Stimulated activated naive CD8-positive, alpha-beta T cell treated with anti-CD3 and anti-CD28 coated beads, Interleukin-15, amount 100 ng/mL, for 72 hours (primary cell): ENCODE measurements around the gene PRR16.
"Not testable (repeated sequence)": the region's sequence is repeated elsewhere in the genome, so short reads cannot be mapped to it uniquely, and the experiment has no call there.

ENCODE experiments used
- ATAC-seq: fragments of 150-1000 bp; cut with Tn5 transposase; 2 replicates; pipeline ENCODE4 v1.10.0; 2021; ENCODE audit warnings: mild to moderate bottlenecking, moderate library complexity
- DNase-seq, 2 donors: peaks; one replicate each; pipeline ENCODE4 v3.0.0; 2021 to 2022
- H3K27ac Mint-ChIP-seq, 2 donors: one replicate each; pipeline ENCODE4 v1.8.0; 2022; ENCODE audit warnings: mild to moderate bottlenecking in 2 of 2, mixed read lengths in 2 of 2, moderate library complexity in 2 of 2
- H3K27me3 Mint-ChIP-seq: one replicate; pipeline ENCODE4 v1.8.0; 2022; ENCODE audit warnings: mixed read lengths
- H3K4me1 Mint-ChIP-seq: one replicate; pipeline ENCODE4 v1.8.0; 2022; ENCODE audit warnings: mild to moderate bottlenecking, mixed read lengths
- H3K4me3 Mint-ChIP-seq, 2 donors: one replicate each; pipeline ENCODE4 v1.8.0; 2022; ENCODE audit warnings: mild to moderate bottlenecking in 2 of 2, mixed read lengths in 2 of 2, moderate library complexity in 1 of 2
- H3K9me3 Mint-ChIP-seq, 2 donors: one replicate each; pipeline ENCODE4 v1.8.0; 2022; ENCODE audit warnings: mixed read lengths in 2 of 2

PRR16 gene

GRCh38 chr5:120463991-120464626 is at the start of gene PRR16:
PRR16 (plus strand) TSS chr5:120464300.
- Mint-ChIP-seq H3K4me1 (peaks cover 25% of the 10 kb centered on the region), H3K4me3 (peak within 1 kb of the TSS; percentile 67 to 69), H3K9me3 (no peaks in the 10 kb centered on the region), H3K27me3 (peaks cover 50% of the 10 kb centered on the region), H3K27ac (no peak within 1 kb of the TSS)
- peak in 1 of 2 donors; percentile 4 for DNase-seq
- ATAC-seq = peak; percentile 84

GRCh38 chr5:120415985-120416384 is 48.1 kb upstream of the PRR16 start:
- no peak overlapping the region for H3K4me3 Mint-ChIP-seq
- H3K27me3 Mint-ChIP-seq = no peaks in the 10 kb centered on the region
- H3K27ac Mint-ChIP-seq = no peak overlapping the region
- ATAC-seq (no peak), DNase-seq (no peak)
- no peaks in the 10 kb centered on the region for H3K4me1 Mint-ChIP-seq
- H3K9me3 Mint-ChIP-seq = no peaks in the 10 kb centered on the region

GRCh38 chr5:120419127-120419526 is 45.0 kb upstream of the PRR16 start:
- H3K27ac Mint-ChIP-seq = no peak overlapping the region
- no peaks in the 10 kb centered on the region for H3K27me3 Mint-ChIP-seq
- H3K9me3 Mint-ChIP-seq = peaks cover 0 to 3% of the 10 kb centered on the region in 2 donors
- ATAC-seq (no peak), DNase-seq (no peak)
- no peak overlapping the region for H3K4me3 Mint-ChIP-seq
- H3K4me1 Mint-ChIP-seq = no peaks in the 10 kb centered on the region

- H3K4me1 Mint-ChIP-seq, ATAC-seq, DNase-seq, H3K27me3 Mint-ChIP-seq, H3K4me3 Mint-ChIP-seq, H3K27ac Mint-ChIP-seq: not testable (repeated sequence)
- peaks cover 24 to 53% of the 10 kb centered on the region in 2 donors for H3K9me3 Mint-ChIP-seq
These were observed 37.3 kb upstream of the PRR16 start for GRCh38 chr5:120426633-120427275.

- H3K9me3 Mint-ChIP-seq = peaks cover 21 to 46% of the 10 kb centered on the region in 2 donors
- H3K4me1 Mint-ChIP-seq = no peaks in the 10 kb centered on the region
- H3K27ac Mint-ChIP-seq = no peak overlapping the region
- ATAC-seq (no peak), DNase-seq (no peak)
- H3K4me3 Mint-ChIP-seq = no peak overlapping the region
- no peaks in the 10 kb centered on the region for H3K27me3 Mint-ChIP-seq
These were observed 33.5 kb upstream of the PRR16 start for GRCh38 chr5:120430572-120430971.

GRCh38 chr5:120432861-120433260 is 31.2 kb upstream of the PRR16 start:
- Mint-ChIP-seq H3K27me3 (no peaks in the 10 kb centered on the region), H3K4me1 (no peaks in the 10 kb centered on the region), H3K27ac (no peak overlapping the region), H3K9me3 (peaks cover 21 to 38% of the 10 kb centered on the region in 2 donors), H3K4me3 (no peak overlapping the region)
- ATAC-seq = no peak
- no peak for DNase-seq

- no peak for ATAC-seq
- no peak for DNase-seq
- Mint-ChIP-seq H3K4me1 (no peaks in the 10 kb centered on the region), H3K4me3 (no peak overlapping the region), H3K27me3 (no peaks in the 10 kb centered on the region), H3K9me3 (peaks cover 15 to 16% of the 10 kb centered on the region in 2 donors), H3K27ac (no peak overlapping the region)
These were observed 29.0 kb upstream of the PRR16 start for GRCh38 chr5:120435129-120435528.

- DNase-seq = no peak
- no peaks in the 10 kb centered on the region for H3K9me3 Mint-ChIP-seq
- no peak for ATAC-seq
- H3K4me3 Mint-ChIP-seq = no peak overlapping the region
- H3K27me3 Mint-ChIP-seq = no peaks in the 10 kb centered on the region
- H3K4me1 Mint-ChIP-seq = no peaks in the 10 kb centered on the region
- H3K27ac Mint-ChIP-seq = no peak overlapping the region
These were observed 27.1 kb upstream of the PRR16 start for GRCh38 chr5:120436996-120437395.

- H3K27me3 Mint-ChIP-seq = no peaks in the 10 kb centered on the region
- DNase-seq = no peak
- no peak overlapping the region for H3K4me3 Mint-ChIP-seq
- no peaks in the 10 kb centered on the region for H3K9me3 Mint-ChIP-seq
- H3K4me1 Mint-ChIP-seq = no peaks in the 10 kb centered on the region
- H3K27ac Mint-ChIP-seq = no peak overlapping the region
- no peak for ATAC-seq
These were observed 21.4 kb upstream of the PRR16 start for GRCh38 chr5:120442694-120443093.

GRCh38 chr5:120443607-120444006 is 20.5 kb upstream of the PRR16 start:
- no peak overlapping the region for H3K27ac Mint-ChIP-seq
- H3K27me3 Mint-ChIP-seq = no peaks in the 10 kb centered on the region

GRCh38 chr5:120446068-120446492 is 18.0 kb upstream of the PRR16 start:
- H3K27ac Mint-ChIP-seq = no peak overlapping the region
- ATAC-seq = no peak

More at GRCh38 chr5:120443607-120444006, 20.5 kb upstream of the PRR16 start:
- no peaks in the 10 kb centered on the region for H3K9me3 Mint-ChIP-seq
- DNase-seq (no peak), ATAC-seq (no peak)
- no peaks in the 10 kb centered on the region for H3K4me1 Mint-ChIP-seq
- H3K4me3 Mint-ChIP-seq = no peak overlapping the region

GRCh38 chr5:120446901-120447300 is 17.2 kb upstream of the PRR16 start:
- no peak for DNase-seq
- H3K4me1 Mint-ChIP-seq = no peaks in the 10 kb centered on the region
- no peaks in the 10 kb centered on the region for H3K27me3 Mint-ChIP-seq
- H3K9me3 Mint-ChIP-seq = no peaks in the 10 kb centered on the region
- H3K27ac Mint-ChIP-seq = no peak overlapping the region
- H3K4me3 Mint-ChIP-seq = no peak overlapping the region
- no peak for ATAC-seq

More at GRCh38 chr5:120446068-120446492, 18.0 kb upstream of the PRR16 start:
- H3K27me3 Mint-ChIP-seq = no peaks in the 10 kb centered on the region
- DNase-seq = no peak
- no peaks in the 10 kb centered on the region for H3K4me1 Mint-ChIP-seq
- H3K4me3 Mint-ChIP-seq = no peak overlapping the region
- H3K9me3 Mint-ChIP-seq = no peaks in the 10 kb centered on the region

GRCh38 chr5:120447706-120448239 is 16.3 kb upstream of the PRR16 start:
- no peaks in the 10 kb centered on the region for H3K9me3 Mint-ChIP-seq
- H3K4me1 Mint-ChIP-seq = no peaks in the 10 kb centered on the region
- H3K27me3 Mint-ChIP-seq = no peaks in the 10 kb centered on the region
- no peak for DNase-seq
- no peak overlapping the region for H3K27ac Mint-ChIP-seq
- no peak for ATAC-seq
- H3K4me3 Mint-ChIP-seq = no peak overlapping the region

GRCh38 chr5:120449501-120449900 is 14.6 kb upstream of the PRR16 start:
- Mint-ChIP-seq H3K27ac (no peak overlapping the region), H3K4me1 (no peaks in the 10 kb centered on the region), H3K9me3 (no peaks in the 10 kb centered on the region), H3K4me3 (no peak overlapping the region), H3K27me3 (no peaks in the 10 kb centered on the region)
- no peak for ATAC-seq
- no peak for DNase-seq

GRCh38 chr5:120450910-120451309 is 13.2 kb upstream of the PRR16 start:
- ATAC-seq (peak; percentile 33), DNase-seq (no peak)
- no peaks in the 10 kb centered on the region for H3K9me3 Mint-ChIP-seq
- H3K4me1 Mint-ChIP-seq = no peaks in the 10 kb centered on the region
- H3K27me3 Mint-ChIP-seq = no peaks in the 10 kb centered on the region
- no peak overlapping the region for H3K4me3 Mint-ChIP-seq
- no peak overlapping the region for H3K27ac Mint-ChIP-seq

- no peaks in the 10 kb centered on the region for H3K4me1 Mint-ChIP-seq
- ATAC-seq = peak; percentile 40
- no peaks in the 10 kb centered on the region for H3K9me3 Mint-ChIP-seq
- H3K4me3 Mint-ChIP-seq = no peak overlapping the region
- no peaks in the 10 kb centered on the region for H3K27me3 Mint-ChIP-seq
- no peak overlapping the region for H3K27ac Mint-ChIP-seq
- DNase-seq = no peak
These were observed 12.7 kb upstream of the PRR16 start for GRCh38 chr5:120451445-120451844.
